ENCODE results near the gene TBC1D16. TPM values are rescaled to one million over a fixed set of nuclear protein-coding genes. Genes with fewer than 3 reads are reported as not detected.

The TBC1D16 gene
- total and polyA plus RNA-seq, 2 donors from 2014 or later, result 9.1 to 68.0 TPM

- peak in 1 of 5 donors; percentile 73 for DNase-seq
- FAIRE-seq, result no peak
- H3K4me1 ChIP-seq (ENCODE audit: control insufficient read depth in 2 of 3, insufficient read depth in 2 of 3, low read depth in 1 of 3, low read length in 3 of 3), result peaks cover 0 to 9% (median 0%) of the 10 kb centered on the region in 3 donors
- H3K9me3 ChIP-seq (ENCODE audit: control insufficient read depth in 2 of 3, insufficient read depth in 1 of 3, low read length in 3 of 3), result no peaks in the 10 kb centered on the region
- H3K9ac ChIP-seq (ENCODE audit: low read length in 3 of 3), result no peak overlapping the region
- no peak overlapping the region for H3K27ac ChIP-seq (ENCODE audit: low read depth in 2 of 2, low read length in 2 of 2)
- intact Hi-C loops (cut with DNase I), result no loop called here
- H3K4me3 ChIP-seq (ENCODE audit: low read length in 3 of 3), result no peak overlapping the region
- H3K27me3 ChIP-seq (ENCODE audit: control insufficient read depth, insufficient read depth, low read length), result no peaks in the 10 kb centered on the region
- peaks cover 0 to 5% (median 0%) of the 10 kb centered on the region in 3 donors for H3K36me3 ChIP-seq (ENCODE audit: control insufficient read depth in 2 of 3, insufficient read depth in 3 of 3, low read length in 3 of 3)
- no peak for TF ChIP-seq CTCF (IDR thresholded peaks at IDR 0.05; ENCODE audit: borderline replicate concordance, extremely low read depth, insufficient read depth)
These were observed 33.5 kb downstream of the TBC1D16 start for GRCh38 chr17:80002070-80002641.

- no peaks in the 10 kb centered on the region for H3K27me3 ChIP-seq (ENCODE audit: control insufficient read depth, insufficient read depth, low read length)
- H3K4me3 ChIP-seq (ENCODE audit: low read length in 3 of 3), result no peak overlapping the region
- no peak overlapping the region for H3K27ac ChIP-seq (ENCODE audit: low read depth in 2 of 2, low read length in 2 of 2)
- DNase-seq, result peak in 1 of 5 donors; percentile 54
- intact Hi-C loops (cut with DNase I), result no loop called here
- no peak for TF ChIP-seq CTCF (IDR thresholded peaks at IDR 0.05; ENCODE audit: borderline replicate concordance, extremely low read depth, insufficient read depth)
- no peak overlapping the region for H3K9ac ChIP-seq (ENCODE audit: low read length in 3 of 3)
- H3K9me3 ChIP-seq (ENCODE audit: control insufficient read depth in 2 of 3, insufficient read depth in 1 of 3, low read length in 3 of 3), result no peaks in the 10 kb centered on the region
- H3K4me1 ChIP-seq (ENCODE audit: control insufficient read depth in 2 of 3, insufficient read depth in 2 of 3, low read depth in 1 of 3, low read length in 3 of 3), result peaks cover 0 to 6% (median 0%) of the 10 kb centered on the region in 3 donors
- peaks cover 0 to 5% (median 0%) of the 10 kb centered on the region in 3 donors for H3K36me3 ChIP-seq (ENCODE audit: control insufficient read depth in 2 of 3, insufficient read depth in 3 of 3, low read length in 3 of 3)
- no peak for FAIRE-seq
These were observed 34.5 kb downstream of the TBC1D16 start for GRCh38 chr17:80000981-80001775.

GRCh38 chr17:80000136-80000535 is 35.5 kb downstream of the TBC1D16 start:
- H3K9ac ChIP-seq (ENCODE audit: low read length in 3 of 3), result no peak overlapping the region
- no peak overlapping the region for H3K4me3 ChIP-seq (ENCODE audit: low read length in 3 of 3)
- H3K36me3 ChIP-seq (ENCODE audit: control insufficient read depth in 2 of 3, insufficient read depth in 3 of 3, low read length in 3 of 3), result peaks cover 0 to 5% (median 0%) of the 10 kb centered on the region in 3 donors
- H3K4me1 ChIP-seq (ENCODE audit: control insufficient read depth in 2 of 3, insufficient read depth in 2 of 3, low read depth in 1 of 3, low read length in 3 of 3), result peaks cover 0 to 3% (median 0%) of the 10 kb centered on the region in 3 donors
- FAIRE-seq, result no peak
- DNase-seq, result peak in 1 of 5 donors; percentile 21
- no peak for TF ChIP-seq CTCF (IDR thresholded peaks at IDR 0.05; ENCODE audit: borderline replicate concordance, extremely low read depth, insufficient read depth)
- intact Hi-C loops (cut with DNase I), result no loop called here
- no peak overlapping the region for H3K27ac ChIP-seq (ENCODE audit: low read depth in 2 of 2, low read length in 2 of 2)
- no peaks in the 10 kb centered on the region for H3K9me3 ChIP-seq (ENCODE audit: control insufficient read depth in 2 of 3, insufficient read depth in 1 of 3, low read length in 3 of 3)
- no peaks in the 10 kb centered on the region for H3K27me3 ChIP-seq (ENCODE audit: control insufficient read depth, insufficient read depth, low read length)
